ENCODE results near the gene AHCYL1. TPM values are rescaled to one million over a fixed set of nuclear protein-coding genes. Genes with fewer than 3 reads are reported as not detected.

AHCYL1 gene
- total and polyA plus RNA-seq, 7 experiments from 2014 or later: 16.6 to 60.1 (median 41.3) TPM

DNA sequence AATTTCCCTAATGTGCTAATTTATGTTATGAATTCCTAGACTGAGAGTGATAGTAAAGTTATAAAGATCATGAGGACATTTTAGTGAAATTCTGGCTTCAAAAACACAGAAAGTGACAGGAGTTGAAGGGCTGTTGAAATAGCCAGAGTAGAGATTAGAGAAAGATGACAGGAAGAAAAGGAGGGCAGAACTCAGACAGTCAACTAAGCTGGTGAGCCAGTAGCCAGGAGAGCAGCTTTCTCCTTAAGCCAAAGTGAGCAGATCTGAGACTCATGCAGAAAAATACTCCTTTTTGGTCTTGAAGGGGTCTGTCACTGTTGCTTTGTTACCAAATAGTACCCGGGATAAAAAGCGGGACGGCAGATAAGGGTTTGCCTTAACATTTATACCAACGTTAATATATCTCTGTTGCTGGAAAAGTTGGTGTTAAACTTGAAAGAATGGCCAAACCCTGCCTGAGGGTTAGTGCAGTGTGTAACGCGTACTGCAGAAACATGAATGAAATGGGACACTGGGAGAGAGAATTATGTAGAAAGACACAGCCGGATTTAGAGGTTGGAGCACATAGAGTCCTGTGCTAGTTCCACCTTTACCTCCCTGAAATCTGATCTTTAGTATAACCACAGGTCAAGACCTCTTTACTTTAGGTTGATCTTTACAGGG lies 12.8 kb downstream of the AHCYL1 start:
- Histone ChIP-seq H3K27me3 (ENCODE audit: control insufficient read depth in 2 of 2, insufficient read depth in 2 of 2, low read length in 2 of 2) (no peaks in the 10 kb centered on the region), H3K36me3 (ENCODE audit: control insufficient read depth in 2 of 3, insufficient read depth in 3 of 3, low read length in 3 of 3) (peaks cover 0 to 11% (median 0%) of the 10 kb centered on the region in 3 experiments), H3K4me1 (ENCODE audit: control insufficient read depth in 2 of 2, insufficient read depth in 2 of 2, low read length in 2 of 2) (no peaks in the 10 kb centered on the region), H3K9me3 (ENCODE audit: control insufficient read depth in 2 of 3, low read length in 3 of 3) (no peaks in the 10 kb centered on the region), H3K4me3 (ENCODE audit: low read length) (no peak overlapping the region), H3K27ac (ENCODE audit: low read depth, low read length) (no peak overlapping the region)
- Mint-ChIP-seq H3K4me1 (peaks cover 6 to 18% (median 12%) of the 10 kb centered on the region in 7 donors), H3K27me3 (no peaks in the 10 kb centered on the region), H3K4me3 (peak overlapping the region in 1 of 10 donors; percentile 6), H3K36me3 (peaks cover 0 to 5% (median 0%) of the 10 kb centered on the region in 5 donors), H3K9me3 (no peaks in the 10 kb centered on the region), H3K27ac (peak overlapping the region in 1 of 9 donors; percentile 4)
- ATAC-seq: no peak
- intact Hi-C loops (cut with micrococcal nuclease): no loop called here
- ChIA-PET CTCF (interaction anchor here (0.7 to 1.7 kb wide), 2 partner anchors 13 to 357 kb away, joined by 3 to 5 read pairs; partner anchors contain the start of gene AHCYL1), POLR2A (no interaction called here)
- DNase-seq: no peak

DNA sequence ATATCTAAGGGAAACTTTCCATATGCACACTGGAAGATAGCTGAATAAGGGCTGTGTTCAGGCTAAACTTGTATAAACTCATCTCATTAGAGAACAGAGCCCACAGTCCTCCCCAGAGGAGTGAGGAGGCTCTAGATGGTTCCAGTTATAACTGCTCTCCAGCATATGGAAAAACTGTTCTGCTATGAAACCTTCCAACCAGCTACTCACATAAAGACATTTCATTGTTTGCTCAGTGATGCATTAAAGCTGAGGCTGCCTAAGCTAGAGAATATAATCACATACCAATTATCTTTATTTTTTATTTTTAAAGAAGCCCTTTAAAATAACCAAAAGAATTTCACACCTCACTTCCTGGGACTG lies 13.3 kb downstream of the AHCYL1 start:
- no peaks in the 10 kb centered on the region for H3K9me3 ChIP-seq (ENCODE audit: control insufficient read depth in 2 of 3, low read length in 3 of 3)
- Mint-ChIP-seq H3K9me3 (no peaks in the 10 kb centered on the region), H3K4me3 (no peak overlapping the region), H3K4me1 (peaks cover 6 to 21% (median 14%) of the 10 kb centered on the region in 7 donors), H3K27me3 (no peaks in the 10 kb centered on the region), H3K27ac (no peak overlapping the region), H3K36me3 (peaks cover 0 to 5% (median 0%) of the 10 kb centered on the region in 5 donors)
- DNase-seq (no peak), ATAC-seq (no peak)
- no peak overlapping the region for H3K4me3 ChIP-seq (ENCODE audit: low read length)
- H3K27me3 ChIP-seq (ENCODE audit: control insufficient read depth in 2 of 2, insufficient read depth in 2 of 2, low read length in 2 of 2): no peaks in the 10 kb centered on the region
- intact Hi-C loops (cut with micrococcal nuclease): no loop called here
- no peaks in the 10 kb centered on the region for H3K4me1 ChIP-seq (ENCODE audit: control insufficient read depth in 2 of 2, insufficient read depth in 2 of 2, low read length in 2 of 2)
- peaks cover 0 to 11% (median 0%) of the 10 kb centered on the region in 3 experiments for H3K36me3 ChIP-seq (ENCODE audit: control insufficient read depth in 2 of 3, insufficient read depth in 3 of 3, low read length in 3 of 3)
- CTCF ChIA-PET: interaction anchor here (1.6 to 1.7 kb wide), 2 partner anchors 14 to 224 kb away, joined by 5 to 7 read pairs; partner anchors contain the start of gene AHCYL1
- H3K27ac ChIP-seq (ENCODE audit: low read depth, low read length): no peak overlapping the region
- POLR2A ChIA-PET: no interaction called here

DNA sequence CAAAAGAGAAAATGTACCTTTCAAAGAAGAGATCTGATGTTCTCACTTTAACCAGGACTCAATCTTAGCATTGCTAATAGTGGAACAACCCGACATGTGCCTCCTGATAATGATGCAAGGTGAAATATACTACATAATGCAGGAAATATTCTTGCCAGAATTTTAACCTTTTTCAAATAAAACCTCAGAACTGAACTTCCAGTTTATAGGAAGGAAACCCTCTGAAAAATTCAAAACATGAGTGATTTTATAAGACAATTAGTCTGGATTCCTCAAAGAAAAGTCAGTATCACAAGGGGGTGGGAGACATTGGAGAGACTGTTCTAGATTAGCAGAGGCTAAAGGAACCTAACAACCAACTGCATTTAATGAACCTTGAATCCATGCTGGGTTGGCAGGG lies 18.1 kb downstream of the AHCYL1 start:
- peak overlapping the region in 3 of 9 donors; percentile 21 to 87 (median 60) for H3K27ac Mint-ChIP-seq
- H3K27me3 Mint-ChIP-seq: no peaks in the 10 kb centered on the region
- no peaks in the 10 kb centered on the region for H3K36me3 ChIP-seq (ENCODE audit: control insufficient read depth in 2 of 3, insufficient read depth in 3 of 3, low read length in 3 of 3)
- peaks cover 5 to 20% of the 10 kb centered on the region in 2 donors for H3K4me1 ChIP-seq (ENCODE audit: control insufficient read depth in 2 of 2, insufficient read depth in 2 of 2, low read length in 2 of 2)
- peaks cover 0 to 5% (median 0%) of the 10 kb centered on the region in 5 donors for H3K36me3 Mint-ChIP-seq
- ChIA-PET CTCF (no interaction called here), POLR2A (no interaction called here)
- no peaks in the 10 kb centered on the region for H3K9me3 Mint-ChIP-seq
- DNase-seq (no peak), ATAC-seq (no peak)
- no peak overlapping the region for H3K27ac ChIP-seq (ENCODE audit: low read depth, low read length)
- peaks cover 17 to 38% (median 28%) of the 10 kb centered on the region in 7 donors for H3K4me1 Mint-ChIP-seq
- H3K4me3 Mint-ChIP-seq: peak overlapping the region in 1 of 10 donors; percentile 13
- intact Hi-C loops (cut with micrococcal nuclease): no loop called here
- H3K9me3 ChIP-seq (ENCODE audit: control insufficient read depth in 2 of 3, low read length in 3 of 3): no peaks in the 10 kb centered on the region
- no peak overlapping the region for H3K4me3 ChIP-seq (ENCODE audit: low read length)
- H3K27me3 ChIP-seq (ENCODE audit: control insufficient read depth in 2 of 2, insufficient read depth in 2 of 2, low read length in 2 of 2): no peaks in the 10 kb centered on the region

DNA sequence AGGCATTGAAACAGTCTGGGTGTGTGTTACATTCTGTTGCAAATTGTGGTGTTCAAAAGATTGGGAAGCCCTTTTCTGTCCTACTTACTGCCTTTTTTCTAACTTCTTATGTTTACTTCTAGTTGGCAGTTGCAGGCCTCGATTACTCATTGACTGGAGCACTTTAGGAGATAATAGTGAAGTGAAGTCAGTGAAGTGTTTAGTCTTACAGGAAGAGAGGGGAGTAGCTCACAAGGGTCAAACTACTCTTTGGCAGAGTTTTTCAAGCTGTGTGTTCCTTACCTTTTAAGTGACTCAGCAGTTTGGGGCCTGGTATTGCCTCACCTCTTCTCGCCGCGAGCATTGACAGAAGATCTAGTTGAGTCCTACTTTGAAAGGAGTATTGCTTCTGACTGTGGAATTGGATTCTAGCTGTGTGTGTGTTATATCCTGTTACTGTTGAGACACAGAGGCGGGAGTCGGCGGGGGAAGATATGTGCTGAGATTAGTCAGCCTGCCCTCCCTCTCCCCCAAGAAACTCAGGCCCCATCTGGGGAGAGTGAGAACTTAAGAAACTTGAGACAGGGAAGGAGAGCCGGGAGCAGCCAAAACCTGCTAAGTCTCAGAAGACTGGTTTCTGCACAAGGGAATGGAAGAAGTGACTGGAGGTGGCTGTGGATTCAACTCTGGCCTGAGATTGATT lies 19.3 kb downstream of the AHCYL1 start:
- ChIA-PET CTCF (no interaction called here), POLR2A (no interaction called here)
- DNase-seq: peak in 3 of 9 donors; percentile 10 to 45 (median 20)
- H3K27ac ChIP-seq (ENCODE audit: low read depth, low read length): no peak overlapping the region
- Mint-ChIP-seq H3K36me3 (peaks cover 0 to 5% (median 0%) of the 10 kb centered on the region in 5 donors), H3K27me3 (no peaks in the 10 kb centered on the region), H3K4me1 (peaks cover 17 to 38% (median 28%) of the 10 kb centered on the region in 7 donors), H3K9me3 (no peaks in the 10 kb centered on the region), H3K4me3 (peak overlapping the region; percentile 34 to 81 (median 66)), H3K27ac (peak overlapping the region; percentile 9 to 87 (median 58))
- H3K27me3 ChIP-seq (ENCODE audit: control insufficient read depth in 2 of 2, insufficient read depth in 2 of 2, low read length in 2 of 2): no peaks in the 10 kb centered on the region
- no peak overlapping the region for H3K4me3 ChIP-seq (ENCODE audit: low read length)
- peak; percentile 54 for ATAC-seq
- peaks cover 0 to under 1% (median 0%) of the 10 kb centered on the region in 3 experiments for H3K36me3 ChIP-seq (ENCODE audit: control insufficient read depth in 2 of 3, insufficient read depth in 3 of 3, low read length in 3 of 3)
- H3K9me3 ChIP-seq (ENCODE audit: control insufficient read depth in 2 of 3, low read length in 3 of 3): no peaks in the 10 kb centered on the region
- peaks cover 5 to 20% of the 10 kb centered on the region in 2 donors for H3K4me1 ChIP-seq (ENCODE audit: control insufficient read depth in 2 of 2, insufficient read depth in 2 of 2, low read length in 2 of 2)
- intact Hi-C loops (cut with micrococcal nuclease): no loop called here

DNA sequence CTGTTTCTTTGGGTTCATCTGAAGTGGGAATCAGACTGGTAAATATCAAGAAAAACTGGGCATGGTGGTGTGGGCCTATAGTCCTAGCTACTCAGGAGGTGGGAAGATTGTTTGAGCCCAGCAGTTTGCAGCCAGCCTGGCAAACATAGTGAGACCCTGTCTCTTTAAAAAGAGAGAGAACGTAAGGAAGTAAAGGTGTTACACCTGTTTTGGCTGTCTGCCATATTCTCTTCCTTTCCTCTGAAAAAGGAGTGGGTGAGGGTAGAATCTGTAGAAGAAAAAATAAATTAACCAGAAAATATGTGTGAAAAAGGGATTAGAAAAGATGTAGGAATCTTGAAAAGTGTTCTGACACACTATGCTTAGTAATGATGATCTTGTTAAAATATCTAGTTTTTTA lies 20.0 kb downstream of the AHCYL1 start:
- Histone ChIP-seq H3K4me3 (ENCODE audit: low read length) (no peak overlapping the region), H3K27ac (ENCODE audit: low read depth, low read length) (no peak overlapping the region), H3K9me3 (ENCODE audit: control insufficient read depth in 2 of 3, low read length in 3 of 3) (no peaks in the 10 kb centered on the region), H3K36me3 (ENCODE audit: control insufficient read depth in 2 of 3, insufficient read depth in 3 of 3, low read length in 3 of 3) (peaks cover 0 to 7% (median 0%) of the 10 kb centered on the region in 3 experiments), H3K4me1 (ENCODE audit: control insufficient read depth in 2 of 2, insufficient read depth in 2 of 2, low read length in 2 of 2) (peaks cover 5 to 20% of the 10 kb centered on the region in 2 donors), H3K27me3 (ENCODE audit: control insufficient read depth in 2 of 2, insufficient read depth in 2 of 2, low read length in 2 of 2) (no peaks in the 10 kb centered on the region)
- ATAC-seq (no peak), DNase-seq (peak in 4 of 9 donors; percentile 29 to 40 (median 34))
- POLR2A ChIA-PET: no interaction called here
- Mint-ChIP-seq H3K4me1 (peaks cover 17 to 36% (median 28%) of the 10 kb centered on the region in 7 donors), H3K9me3 (no peaks in the 10 kb centered on the region), H3K27ac (peak overlapping the region; percentile 9 to 87 (median 45)), H3K36me3 (peaks cover 0 to 5% (median 3%) of the 10 kb centered on the region in 5 donors), H3K27me3 (no peaks in the 10 kb centered on the region), H3K4me3 (peak overlapping the region; percentile 34 to 81 (median 66))
- CTCF ChIA-PET: interaction anchor here (0.6 kb wide), 1 partner anchor 84 kb away, joined by 4 read pairs; no protein-coding TSS in a partner anchor
- intact Hi-C loops (cut with micrococcal nuclease): no loop called here

DNA sequence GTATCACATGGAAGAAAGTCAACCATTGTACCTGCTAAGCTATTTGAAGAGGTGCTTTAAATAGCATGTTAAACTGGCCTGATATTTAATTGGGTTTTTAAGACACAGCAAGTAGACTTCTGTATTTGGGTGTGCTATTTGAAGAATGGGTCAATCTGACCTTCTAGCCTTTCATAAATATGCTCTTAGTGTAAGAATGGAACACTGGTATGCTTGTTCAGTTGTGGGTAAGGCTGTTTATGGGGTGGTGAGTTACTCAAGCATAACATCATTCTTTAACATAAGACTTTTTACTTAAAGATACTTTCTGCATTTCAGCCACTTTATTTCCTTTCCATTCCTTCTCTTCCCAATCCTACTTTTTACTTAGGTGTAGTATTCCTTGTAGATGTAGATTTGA lies 21.4 kb downstream of the AHCYL1 start:
- Histone ChIP-seq H3K27ac (ENCODE audit: low read depth, low read length) (no peak overlapping the region), H3K4me1 (ENCODE audit: control insufficient read depth in 2 of 2, insufficient read depth in 2 of 2, low read length in 2 of 2) (peaks cover 5 to 20% of the 10 kb centered on the region in 2 donors), H3K36me3 (ENCODE audit: control insufficient read depth in 2 of 3, insufficient read depth in 3 of 3, low read length in 3 of 3) (peaks cover 0 to 19% (median 0%) of the 10 kb centered on the region in 3 experiments), H3K27me3 (ENCODE audit: control insufficient read depth in 2 of 2, insufficient read depth in 2 of 2, low read length in 2 of 2) (no peaks in the 10 kb centered on the region), H3K9me3 (ENCODE audit: control insufficient read depth in 2 of 3, low read length in 3 of 3) (no peaks in the 10 kb centered on the region), H3K4me3 (ENCODE audit: low read length) (no peak overlapping the region)
- DNase-seq (no peak), ATAC-seq (no peak)
- Mint-ChIP-seq H3K9me3 (no peaks in the 10 kb centered on the region), H3K36me3 (peaks cover 0 to 15% (median 11%) of the 10 kb centered on the region in 5 donors), H3K27me3 (no peaks in the 10 kb centered on the region), H3K4me3 (no peak overlapping the region), H3K4me1 (peaks cover 17 to 36% (median 29%) of the 10 kb centered on the region in 7 donors), H3K27ac (no peak overlapping the region)
- ChIA-PET CTCF (interaction anchor here (0.7 kb wide), 1 partner anchor 962 kb away, joined by 3 read pairs; no protein-coding TSS in a partner anchor), POLR2A (interaction anchor here (0.6 kb wide), 2 partner anchors 100 to 632 kb away, joined by 3 to 5 read pairs; no protein-coding TSS in a partner anchor)
- intact Hi-C loops (cut with micrococcal nuclease): no loop called here
